Vagina (tissue), 2 donors: ENCODE measurements around the gene NUBP2. TPM values are rescaled to one million over a fixed set of nuclear protein-coding genes. Genes with fewer than 3 reads are reported as not detected.

Source experiments
- DNase-seq, 2 donors: peaks; one replicate each; pipeline ENCODE4 v3.0.0-alpha.2; 2017; ENCODE audit errors: extremely low spot score in 2 of 2
- H3K27ac ChIP-seq: fragments of 200-600 bp; sonication (generic); one replicate; pipeline ENCODE4 v1.5.1; 2019
- H3K27me3 ChIP-seq: fragments of 200-600 bp; sonication (generic); one replicate; pipeline ENCODE4 v1.5.1; 2019
- H3K36me3 ChIP-seq, 2 donors: fragments of 200-600 bp; sonication (generic); one replicate each; pipeline ENCODE4 v1.5.1; 2017 to 2019
- H3K4me1 ChIP-seq: fragments of 200-600 bp; sonication (generic); one replicate; pipeline ENCODE4 v1.5.1; 2019
- H3K4me3 ChIP-seq, 2 donors: fragments of 200-600 bp; sonication (generic); 1 replicate in 1 of 2; 2 replicates in 1 of 2; pipeline ENCODE4 v1.5.1; 2016 to 2019
- H3K9me3 ChIP-seq: fragments of 200-600 bp; sonication (generic); one replicate; pipeline ENCODE4 v1.5.1; 2019
- POLR2A ChIP-seq, 2 donors: fragments of 450-650 bp; IDR thresholded peaks; one replicate each; pipeline ENCODE4 v1.6.1; 2017; ENCODE audit warnings: antibody characterized with exemption in 2 of 2, mild to moderate bottlenecking in 2 of 2, moderate library complexity in 2 of 2
- POLR2AphosphoS5 ChIP-seq, 2 donors: sonication (generic); formaldehyde crosslinking; IDR thresholded peaks; one replicate each; pipeline ENCODE4 v1.9.0; 2017; ENCODE audit warnings: antibody characterized with exemption in 2 of 2, mild to moderate bottlenecking in 2 of 2, low read depth in 1 of 2; ENCODE audit not compliant: insufficient read depth in 1 of 2
- intact Hi-C: fragments of 100-400 bp; cut with DNase I; formaldehyde crosslinking; loops from one replicate; pipeline ENCODE4 v1.15.1; 2023
- total RNA-seq: library from RNA; depleted of rRNA; stranded (reverse); fragments of >200 nt; gene quantifications from one replicate; pipeline ENCODE4 v1.2.3, GENCODE V29; 2016
- TF ChIP-seq, protein P1 (sequence below), 3 experiments: fragments of 450-650 bp in 2 of 3; fragments of 200-600 bp in 1 of 3; sonication (generic) in 1 of 3; IDR thresholded peaks; one replicate each; pipeline ENCODE4 v1.5.1; 2017 to 2019; ENCODE audit warnings: antibody characterized with exemption in 3 of 3, mild to moderate bottlenecking in 2 of 3, moderate library complexity in 2 of 3

NUBP2 gene
- total RNA-seq, 1 donor from 2014 or later, result 40.8 TPM

DNA sequence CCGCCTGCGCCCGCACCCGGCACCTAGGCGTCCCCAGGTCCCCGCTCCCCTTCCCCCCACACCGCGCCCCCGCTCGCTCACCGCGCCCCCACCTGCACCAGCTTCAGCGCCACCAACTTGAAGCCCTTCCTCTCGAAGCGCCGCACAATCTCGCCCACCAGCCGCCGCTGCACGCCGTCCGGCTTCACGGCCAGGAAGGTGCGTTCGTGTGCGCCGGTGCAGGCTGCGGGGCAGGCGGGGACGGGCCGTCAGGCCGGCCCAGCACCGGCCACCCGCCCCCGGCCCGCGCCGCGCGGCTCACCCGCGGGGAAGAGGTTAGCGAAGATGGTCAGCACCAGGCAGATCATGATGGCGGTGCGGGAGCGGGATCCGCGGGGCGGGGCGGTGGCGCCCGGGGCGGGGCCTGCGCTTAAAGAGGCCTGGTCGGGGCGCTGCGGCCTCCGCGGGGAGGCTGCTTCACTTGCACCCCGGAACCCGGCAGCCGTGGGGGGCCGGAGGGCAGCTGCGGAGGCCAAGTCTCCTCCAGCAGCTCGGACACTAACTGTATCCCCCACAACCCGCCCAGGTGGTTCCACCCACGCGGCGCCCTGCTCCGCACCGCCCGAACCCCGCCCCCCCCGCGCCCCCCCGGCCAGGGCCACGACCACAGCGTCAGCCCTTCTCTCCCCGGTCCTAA lies 11.4 kb upstream of the NUBP2 start, which contains the start of gene NME3:
NME3 (minus strand) TSS at position 356 of the 676 bp plus-strand sequence; CDS start at position 347, 9 bp downstream.
- peaks cover 0 to 29% of the 10 kb centered on the region in 2 donors for H3K36me3 ChIP-seq
- no peak for DNase-seq
- H3K4me3 ChIP-seq, result peak within 1 kb of the TSS; percentile 82
- H3K4me1 ChIP-seq, result peaks cover 45% of the 10 kb centered on the region
- no peaks in the 10 kb centered on the region for H3K9me3 ChIP-seq
- TF ChIP-seq POLR2A (IDR thresholded peaks at IDR 0.05) (no peak), POLR2AphosphoS5 (IDR thresholded peaks at IDR 0.05; ENCODE audit: insufficient read depth in 1 of 2, low read depth in 1 of 2) (no peak)
- TF ChIP-seq, protein P1, sequence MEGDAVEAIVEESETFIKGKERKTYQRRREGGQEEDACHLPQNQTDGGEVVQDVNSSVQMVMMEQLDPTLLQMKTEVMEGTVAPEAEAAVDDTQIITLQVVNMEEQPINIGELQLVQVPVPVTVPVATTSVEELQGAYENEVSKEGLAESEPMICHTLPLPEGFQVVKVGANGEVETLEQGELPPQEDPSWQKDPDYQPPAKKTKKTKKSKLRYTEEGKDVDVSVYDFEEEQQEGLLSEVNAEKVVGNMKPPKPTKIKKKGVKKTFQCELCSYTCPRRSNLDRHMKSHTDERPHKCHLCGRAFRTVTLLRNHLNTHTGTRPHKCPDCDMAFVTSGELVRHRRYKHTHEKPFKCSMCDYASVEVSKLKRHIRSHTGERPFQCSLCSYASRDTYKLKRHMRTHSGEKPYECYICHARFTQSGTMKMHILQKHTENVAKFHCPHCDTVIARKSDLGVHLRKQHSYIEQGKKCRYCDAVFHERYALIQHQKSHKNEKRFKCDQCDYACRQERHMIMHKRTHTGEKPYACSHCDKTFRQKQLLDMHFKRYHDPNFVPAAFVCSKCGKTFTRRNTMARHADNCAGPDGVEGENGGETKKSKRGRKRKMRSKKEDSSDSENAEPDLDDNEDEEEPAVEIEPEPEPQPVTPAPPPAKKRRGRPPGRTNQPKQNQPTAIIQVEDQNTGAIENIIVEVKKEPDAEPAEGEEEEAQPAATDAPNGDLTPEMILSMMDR (IDR thresholded peaks at IDR 0.05), result no peak
- no peaks in the 10 kb centered on the region for H3K27me3 ChIP-seq
- intact Hi-C loops, result loop anchor here (5.0 kb wide), 1 partner anchor 64 kb away; the partner anchor contains the start of gene MAPK8IP3
- H3K27ac ChIP-seq, result peak within 1 kb of the TSS; percentile 90

DNA sequence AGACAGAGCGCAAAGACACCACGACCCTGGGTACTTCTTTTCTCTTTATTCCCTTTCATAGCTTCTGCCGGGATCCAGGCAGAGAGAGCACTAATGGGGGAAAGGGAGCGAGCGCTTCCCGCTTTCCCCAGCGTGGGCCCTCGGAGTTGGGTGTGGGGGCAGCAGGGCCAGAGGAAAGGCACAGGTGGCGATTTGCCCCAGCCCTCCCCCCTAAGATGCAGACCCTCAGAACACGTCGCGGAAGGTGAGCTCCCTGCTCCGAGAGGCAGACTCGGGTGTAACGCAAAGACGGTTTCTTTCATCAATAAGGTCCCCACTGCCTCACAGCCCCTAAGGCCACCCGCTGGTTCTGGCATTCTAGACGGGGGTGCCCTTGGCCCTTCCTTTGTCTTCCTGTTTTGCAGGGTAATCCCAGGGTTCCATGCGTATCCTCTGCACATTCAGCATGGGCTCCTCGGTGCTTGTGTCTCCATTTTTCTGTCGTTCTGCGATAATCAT lies 10.8 kb upstream of the NUBP2 start:
- TF ChIP-seq POLR2AphosphoS5 (IDR thresholded peaks at IDR 0.05; ENCODE audit: insufficient read depth in 1 of 2, low read depth in 1 of 2), result no peak
- TF ChIP-seq POLR2A (IDR thresholded peaks at IDR 0.05), result no peak
- TF ChIP-seq, protein P1 (IDR thresholded peaks at IDR 0.05), result no peak
- Histone ChIP-seq H3K27me3 (no peaks in the 10 kb centered on the region), H3K36me3 (peaks cover 0 to 27% of the 10 kb centered on the region in 2 donors), H3K9me3 (no peaks in the 10 kb centered on the region), H3K4me1 (peaks cover 45% of the 10 kb centered on the region), H3K4me3 (peak overlapping the region; percentile 82), H3K27ac (peak overlapping the region; percentile 90)
- no peak for DNase-seq
- intact Hi-C loops, result loop anchor here (5.0 kb wide), 1 partner anchor 65 kb away; the partner anchor contains the start of gene MAPK8IP3

DNA sequence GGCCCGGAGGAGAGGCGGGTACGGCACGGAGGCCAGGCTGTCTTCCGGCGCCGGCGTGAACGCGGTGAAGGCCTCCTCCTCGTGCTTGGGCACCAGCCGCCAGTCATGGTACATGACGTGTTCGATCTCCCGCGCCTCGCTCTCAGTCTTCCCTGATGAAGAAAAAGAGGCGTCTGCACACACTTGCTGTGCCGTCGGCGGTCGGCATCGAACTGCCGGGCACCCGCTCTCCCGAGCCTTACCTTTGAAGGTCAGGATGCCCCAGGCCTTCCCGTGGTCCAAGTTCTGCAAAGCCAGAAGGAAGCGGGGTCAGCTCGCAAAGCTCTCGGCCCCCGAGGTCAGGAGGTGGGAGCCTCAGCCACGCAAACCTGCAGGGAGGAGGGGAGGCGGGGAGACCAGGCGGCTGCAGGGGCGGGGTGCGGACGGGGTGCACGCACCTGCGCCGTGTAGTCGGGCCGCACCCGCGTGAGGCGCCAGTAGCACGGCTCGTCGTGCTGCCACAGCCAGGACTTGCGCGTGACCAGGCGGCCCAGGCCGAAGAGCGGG lies 10.3 kb upstream of the NUBP2 start, which contains the start of gene EME2:
EME2 (plus strand) TSS at position 449 of the 546 bp plus-strand sequence. CDS start 418 bp downstream, outside the sequence.
- DNase-seq, result no peak
- intact Hi-C loops, result loop anchor here (5.0 kb wide), 1 partner anchor 65 kb away; the partner anchor contains the start of gene MAPK8IP3
- H3K36me3 ChIP-seq, result peaks cover 0 to 28% of the 10 kb centered on the region in 2 donors
- H3K27me3 ChIP-seq, result no peaks in the 10 kb centered on the region
- no peaks in the 10 kb centered on the region for H3K9me3 ChIP-seq
- peaks cover 45% of the 10 kb centered on the region for H3K4me1 ChIP-seq
- peak within 1 kb of the TSS; percentile 90 for H3K27ac ChIP-seq
- H3K4me3 ChIP-seq, result peak within 1 kb of the TSS; percentile 82
- TF ChIP-seq POLR2AphosphoS5 (IDR thresholded peaks at IDR 0.05; ENCODE audit: insufficient read depth in 1 of 2, low read depth in 1 of 2) (no peak), POLR2A (IDR thresholded peaks at IDR 0.05) (no peak)
- TF ChIP-seq, protein P1 (IDR thresholded peaks at IDR 0.05), result no peak

DNA sequence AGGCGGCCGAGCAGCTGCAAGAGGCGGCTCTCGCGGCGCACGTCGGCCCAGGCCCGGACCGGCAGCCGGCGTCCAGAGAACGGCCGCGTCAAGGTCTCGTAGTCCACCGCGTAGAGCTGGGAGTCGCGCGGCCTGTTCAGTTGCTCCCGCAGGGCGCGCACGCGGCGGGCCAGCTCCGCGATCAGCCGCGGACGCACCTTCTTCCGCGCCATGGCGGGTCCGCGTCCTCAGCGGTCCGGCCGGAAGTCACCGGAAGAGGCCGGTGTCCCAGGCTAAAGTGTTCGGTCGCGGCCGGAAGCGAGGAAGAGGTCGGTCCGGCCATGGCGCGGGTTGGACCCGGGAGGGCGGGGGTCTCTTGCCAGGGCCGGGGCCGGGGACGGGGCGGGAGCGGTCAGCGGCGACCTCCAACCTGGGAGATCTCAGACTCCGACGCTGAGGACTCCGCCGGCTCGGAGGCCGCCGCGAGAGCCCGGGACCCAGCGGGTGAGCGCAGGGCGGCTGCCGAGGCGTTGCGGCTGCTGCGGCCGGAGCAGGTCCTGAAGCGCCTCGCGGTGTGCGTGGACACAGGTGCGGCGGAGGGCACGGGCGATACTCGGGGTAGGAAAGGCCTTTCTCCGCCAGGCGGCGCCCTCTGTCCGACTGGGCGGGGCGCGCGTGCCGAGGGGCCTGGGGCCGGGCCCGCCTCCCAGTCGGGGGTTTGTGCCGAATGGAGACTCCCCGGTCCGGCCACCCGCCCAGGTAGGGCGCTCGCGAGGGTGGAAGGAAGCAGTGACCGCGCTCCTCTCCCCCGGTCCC lies 9.7 kb upstream of the NUBP2 start, which contains the start of gene MRPS34:
MRPS34 (minus strand) TSS at position 227 of the 795 bp plus-strand sequence; CDS start at position 212, 15 bp downstream.
- Histone ChIP-seq H3K4me1 (peaks cover 45% of the 10 kb centered on the region), H3K4me3 (peak within 1 kb of the TSS; percentile 82), H3K27me3 (no peaks in the 10 kb centered on the region), H3K36me3 (peaks cover 0 to 28% of the 10 kb centered on the region in 2 donors), H3K27ac (peak within 1 kb of the TSS; percentile 90), H3K9me3 (no peaks in the 10 kb centered on the region)
- intact Hi-C loops, result loop anchor here (5.0 kb wide), 1 partner anchor 66 kb away; the partner anchor contains the start of gene MAPK8IP3
- TF ChIP-seq POLR2A (IDR thresholded peaks at IDR 0.05) (peak in 1 of 2 donors; percentile 45), POLR2AphosphoS5 (IDR thresholded peaks at IDR 0.05; ENCODE audit: insufficient read depth in 1 of 2, low read depth in 1 of 2) (peak; percentile 52 to 73)
- TF ChIP-seq, protein P1 (IDR thresholded peaks at IDR 0.05), result peak; percentile 36 to 81 (median 51)
- DNase-seq, result no peak
